Stomach (tissue), 9 donors: ENCODE measurements around the gene NR2F1-AS1. TPM values are rescaled to one million over a fixed set of nuclear protein-coding genes. Genes with fewer than 3 reads are reported as not detected.

ENCODE experiments used
- DNase-seq, 2 donors: peaks; one replicate each; pipeline versions ENCODE4 v3.0.0 to v3.0.0-alpha.2; 2013 to 2019
- H3K27ac ChIP-seq, 5 donors: fragments of 200-600 bp in 4 of 5; sonication (generic) in 4 of 5; one replicate each; pipeline ENCODE4 v1.5.1; 2013 to 2019; ENCODE audit warnings: mild to moderate bottlenecking in 1 of 5, moderate library complexity in 1 of 5
- H3K27me3 ChIP-seq, 3 donors: fragments of 200-600 bp; sonication (generic); one replicate each; pipeline ENCODE4 v1.5.1; 2017 to 2019; ENCODE audit warnings: mixed run types in 1 of 3
- H3K36me3 ChIP-seq, 4 donors: fragments of 200-600 bp; sonication (generic); 1 replicate in 3 of 4; 2 replicates in 1 of 4; pipeline ENCODE4 v1.5.1; 2016 to 2019
- H3K4me1 ChIP-seq, 4 donors: fragments of 200-600 bp; sonication (generic); one replicate each; pipeline ENCODE4 v1.5.1; 2016 to 2019
- H3K4me3 ChIP-seq, 4 donors: fragments of 200-600 bp; sonication (generic) in 3 of 4; one replicate each; pipeline ENCODE4 v1.5.1; 2016 to 2019; ENCODE audit warnings: mild to moderate bottlenecking in 1 of 4
- H3K9me3 ChIP-seq, 4 donors: fragments of 200-600 bp; sonication (generic); one replicate each; pipeline ENCODE4 v1.5.1; 2016 to 2019
- EP300 ChIP-seq: sonication (generic); formaldehyde crosslinking; IDR thresholded peaks from one replicate; pipeline ENCODE4 v1.6.1; 2017; ENCODE audit warnings: antibody characterized with exemption
- POLR2A ChIP-seq, 4 donors: fragments of 450-650 bp; IDR thresholded peaks; one replicate each; pipeline ENCODE4 v1.6.1; 2016; ENCODE audit warnings: antibody characterized with exemption in 4 of 4, control low read depth in 2 of 4, mild to moderate bottlenecking in 1 of 4, moderate library complexity in 1 of 4
- POLR2AphosphoS5 ChIP-seq, 3 donors: sonication (generic); formaldehyde crosslinking; IDR thresholded peaks; one replicate each; pipeline ENCODE4 v1.6.1; 2016; ENCODE audit warnings: antibody characterized with exemption in 3 of 3
- WGBS, 5 donors: extraction: QIAGEN DNeasy Blood & Tissue Kit in 3 of 5; methylation state at CpG; one replicate each; pipeline versions ENCODE4 v1.1.5 to v1.1.7; 2013 to 2018; 5-methylcytosine and 5-hydroxymethylcytosine counted together
- intact Hi-C: fragments of 100-400 bp; cut with DNase I; formaldehyde crosslinking; loops from one replicate; pipeline ENCODE4 v1.15.1; 2023; ENCODE audit warnings: low total_unique reads
- polyA plus RNA-seq, 3 donors: library from polyadenylated mRNA; stranded (reverse); fragments of 200-250 nt; gene quantifications; one replicate each; pipeline ENCODE4 v1.2.3, GENCODE V29; 2013
- total RNA-seq, 5 donors: library from RNA; depleted of rRNA; stranded (reverse); fragments of >200 nt; gene quantifications; one replicate each; pipeline versions ENCODE4 v1.1.0 to v1.2.3, GENCODE V29; 2014 to 2016
- TF ChIP-seq, protein P1 (sequence below), 7 experiments: fragments of 450-650 bp in 4 of 7; fragments of 200-600 bp in 3 of 7; sonication (generic) in 3 of 7; IDR thresholded peaks; one replicate each; pipeline ENCODE4 v1.5.1; 2016 to 2019; ENCODE audit warnings: antibody characterized with exemption in 7 of 7, control low read depth in 2 of 7, mild to moderate bottlenecking in 1 of 7
- donor health status: healthy with polysubstance abuse.
- donor health status: Bipolar disorder and iron deficiency.
- donor health status: healthy.

Gene NR2F1-AS1
- total and polyA plus RNA-seq, 8 donors: 4.3 to 40.8 (median 14.2) TPM

DNA sequence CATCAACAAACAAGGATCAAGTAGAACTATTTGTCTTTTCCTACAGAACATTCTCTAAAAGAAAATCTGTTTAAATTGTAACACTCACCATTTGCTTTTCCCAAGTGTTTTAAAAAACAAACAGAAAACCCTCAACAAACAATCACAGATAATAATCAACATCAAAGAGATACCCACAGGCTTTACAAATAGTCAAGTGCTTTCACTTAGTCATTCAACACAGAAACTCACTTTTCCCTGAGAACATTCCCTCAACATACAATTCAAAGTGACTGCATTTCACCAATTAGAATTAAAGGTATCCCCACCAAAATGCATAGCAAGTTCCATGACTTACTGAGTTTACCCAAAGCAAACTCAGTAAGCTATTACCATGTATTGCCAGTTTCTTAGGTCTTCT lies 144.9 kb downstream of the NR2F1-AS1 start:
- no peaks in the 10 kb centered on the region for H3K36me3 ChIP-seq
- H3K27me3 ChIP-seq: no peaks in the 10 kb centered on the region
- H3K27ac ChIP-seq: no peak overlapping the region
- TF ChIP-seq POLR2AphosphoS5 (IDR thresholded peaks at IDR 0.05) (no peak), POLR2A (IDR thresholded peaks at IDR 0.05) (no peak), EP300 (no peak)
- TF ChIP-seq, protein P1, sequence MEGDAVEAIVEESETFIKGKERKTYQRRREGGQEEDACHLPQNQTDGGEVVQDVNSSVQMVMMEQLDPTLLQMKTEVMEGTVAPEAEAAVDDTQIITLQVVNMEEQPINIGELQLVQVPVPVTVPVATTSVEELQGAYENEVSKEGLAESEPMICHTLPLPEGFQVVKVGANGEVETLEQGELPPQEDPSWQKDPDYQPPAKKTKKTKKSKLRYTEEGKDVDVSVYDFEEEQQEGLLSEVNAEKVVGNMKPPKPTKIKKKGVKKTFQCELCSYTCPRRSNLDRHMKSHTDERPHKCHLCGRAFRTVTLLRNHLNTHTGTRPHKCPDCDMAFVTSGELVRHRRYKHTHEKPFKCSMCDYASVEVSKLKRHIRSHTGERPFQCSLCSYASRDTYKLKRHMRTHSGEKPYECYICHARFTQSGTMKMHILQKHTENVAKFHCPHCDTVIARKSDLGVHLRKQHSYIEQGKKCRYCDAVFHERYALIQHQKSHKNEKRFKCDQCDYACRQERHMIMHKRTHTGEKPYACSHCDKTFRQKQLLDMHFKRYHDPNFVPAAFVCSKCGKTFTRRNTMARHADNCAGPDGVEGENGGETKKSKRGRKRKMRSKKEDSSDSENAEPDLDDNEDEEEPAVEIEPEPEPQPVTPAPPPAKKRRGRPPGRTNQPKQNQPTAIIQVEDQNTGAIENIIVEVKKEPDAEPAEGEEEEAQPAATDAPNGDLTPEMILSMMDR (IDR thresholded peaks at IDR 0.05): no peak
- DNase-seq: no peak
- intact Hi-C loops: no loop called here
- H3K4me1 ChIP-seq: no peaks in the 10 kb centered on the region
- no peaks in the 10 kb centered on the region for H3K9me3 ChIP-seq
- no peak overlapping the region for H3K4me3 ChIP-seq

DNA sequence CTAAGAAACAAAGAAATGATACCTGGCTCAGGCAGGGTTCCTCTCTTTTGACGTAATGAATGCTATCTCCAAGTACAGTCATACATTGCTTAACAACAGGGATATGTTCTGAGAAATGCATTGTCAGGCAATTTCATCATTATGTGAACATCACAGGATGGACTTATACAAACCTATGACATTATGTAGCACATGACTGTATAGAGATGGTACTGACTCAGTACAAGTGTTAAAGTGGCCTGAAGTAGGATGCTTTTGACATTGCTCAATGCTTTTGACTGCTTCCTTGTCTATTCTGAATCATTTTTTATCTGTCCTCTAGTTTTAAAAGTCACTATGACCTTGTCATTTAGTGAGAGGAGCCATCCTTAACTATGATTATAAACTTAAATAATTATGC lies 147.6 kb downstream of the NR2F1-AS1 start:
- no peak overlapping the region for H3K27ac ChIP-seq
- H3K9me3 ChIP-seq: no peaks in the 10 kb centered on the region
- no peak for DNase-seq
- TF ChIP-seq, protein P1 (IDR thresholded peaks at IDR 0.05): no peak
- TF ChIP-seq POLR2A (IDR thresholded peaks at IDR 0.05) (no peak), EP300 (no peak), POLR2AphosphoS5 (IDR thresholded peaks at IDR 0.05) (no peak)
- no peak overlapping the region for H3K4me3 ChIP-seq
- H3K36me3 ChIP-seq: no peaks in the 10 kb centered on the region
- no peaks in the 10 kb centered on the region for H3K4me1 ChIP-seq
- intact Hi-C loops: no loop called here
- 80 to 100% (median 85%) methylated on average over 1 of the region's 1 CpG for WGBS, 5 donors
- H3K27me3 ChIP-seq: no peaks in the 10 kb centered on the region

DNA sequence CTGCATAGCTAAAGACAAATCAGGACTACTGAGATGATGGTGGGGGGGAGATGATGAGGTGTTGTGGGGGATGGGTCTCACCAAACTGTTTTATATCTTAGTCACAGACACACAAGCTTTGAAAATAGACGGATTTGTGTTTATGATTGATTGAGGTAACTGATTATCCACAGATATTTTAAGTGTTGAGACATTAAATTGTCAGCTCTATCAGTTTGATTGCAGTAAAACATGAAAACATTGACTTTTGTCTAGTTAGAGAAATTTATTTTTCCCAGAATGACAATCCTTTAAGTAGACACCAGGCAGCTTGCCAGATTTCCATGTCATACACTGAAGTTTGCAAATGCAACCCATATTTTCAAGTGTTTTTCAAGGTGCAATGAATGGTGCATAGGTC lies 149.8 kb downstream of the NR2F1-AS1 start:
- 28 to 35% (median 32%) methylated on average over 1 of the region's 1 CpG for WGBS, 5 donors
- peaks cover 0 to 6% (median 0%) of the 10 kb centered on the region in 4 donors for H3K4me1 ChIP-seq
- TF ChIP-seq, protein P1 (IDR thresholded peaks at IDR 0.05): no peak
- TF ChIP-seq EP300 (no peak), POLR2AphosphoS5 (IDR thresholded peaks at IDR 0.05) (no peak), POLR2A (IDR thresholded peaks at IDR 0.05) (no peak)
- no peak overlapping the region for H3K27ac ChIP-seq
- intact Hi-C loops: no loop called here
- no peak for DNase-seq
- no peaks in the 10 kb centered on the region for H3K27me3 ChIP-seq
- H3K4me3 ChIP-seq: no peak overlapping the region
- H3K36me3 ChIP-seq: no peaks in the 10 kb centered on the region
- no peaks in the 10 kb centered on the region for H3K9me3 ChIP-seq

DNA sequence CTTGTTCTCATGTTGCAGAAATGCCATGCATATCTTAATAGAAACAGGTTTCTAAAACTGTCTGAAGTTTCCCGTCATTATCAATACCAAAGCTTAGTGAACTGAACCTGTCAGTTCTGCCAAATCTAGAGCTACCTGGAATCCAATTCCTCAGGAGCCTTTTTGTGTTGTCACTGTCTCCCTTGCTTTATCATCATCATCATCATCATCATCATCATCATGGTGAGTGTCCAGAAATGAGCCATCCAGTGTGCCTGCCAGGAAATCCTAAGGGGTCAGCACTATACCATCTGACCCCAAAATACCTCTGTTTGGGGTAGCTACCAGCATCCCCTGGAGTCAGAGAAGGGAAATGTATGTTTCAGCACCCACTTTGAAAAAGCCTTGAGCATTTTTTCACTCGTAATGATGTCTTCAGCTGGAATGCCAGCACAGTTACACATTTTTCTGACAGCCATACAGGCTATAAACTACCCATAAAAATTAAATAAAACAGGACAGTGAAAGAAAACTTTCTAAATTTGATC lies 150.3 kb downstream of the NR2F1-AS1 start:
- no peak overlapping the region for H3K4me3 ChIP-seq
- intact Hi-C loops: no loop called here
- 65 to 74% (median 68%) methylated on average over 2 of the region's 2 CpGs for WGBS, 5 donors

More for the DNA sequence above, 150.3 kb downstream of the NR2F1-AS1 start:
- no peaks in the 10 kb centered on the region for H3K27me3 ChIP-seq
- H3K36me3 ChIP-seq: no peaks in the 10 kb centered on the region
- TF ChIP-seq, protein P1 (IDR thresholded peaks at IDR 0.05): no peak
- TF ChIP-seq EP300 (no peak), POLR2A (IDR thresholded peaks at IDR 0.05) (no peak), POLR2AphosphoS5 (IDR thresholded peaks at IDR 0.05) (no peak)
- DNase-seq: no peak
- no peaks in the 10 kb centered on the region for H3K9me3 ChIP-seq
- H3K27ac ChIP-seq: no peak overlapping the region
- peaks cover 0 to 11% (median 0%) of the 10 kb centered on the region in 4 donors for H3K4me1 ChIP-seq
